GM19240 (cell line): Measurements from ENCODE around the gene ZBTB7C.

Experiments
- DNase-seq: peaks from one replicate; pipeline ENCODE4 v3.0.0; 2011; ENCODE audit warnings: low spot score; ENCODE audit not compliant: insufficient read length

Gene ZBTB7C

GRCh38 chr18:48195787-48196186 is 213.4 kb downstream of the ZBTB7C start:
- no peak for DNase-seq

GRCh38 chr18:48194591-48195181 is 214.5 kb downstream of the ZBTB7C start:
- no peak for DNase-seq

GRCh38 chr18:48193521-48194492 is 215.4 kb downstream of the ZBTB7C start:
- no peak for DNase-seq

- DNase-seq = no peak
These were observed 216.6 kb downstream of the ZBTB7C start for GRCh38 chr18:48192542-48192941.

- DNase-seq = no peak
These were observed 217.7 kb downstream of the ZBTB7C start for GRCh38 chr18:48191494-48191893.

GRCh38 chr18:48190994-48191393 is 218.2 kb downstream of the ZBTB7C start:
- DNase-seq = no peak

GRCh38 chr18:48188609-48189008 is 220.6 kb downstream of the ZBTB7C start:
- DNase-seq = no peak

- no peak for DNase-seq
These were observed 222.3 kb downstream of the ZBTB7C start for GRCh38 chr18:48186861-48187260.

GRCh38 chr18:48186131-48186766 is 222.9 kb downstream of the ZBTB7C start:
- DNase-seq = no peak

GRCh38 chr18:48184118-48184517 is 225.1 kb downstream of the ZBTB7C start:
- DNase-seq = no peak

GRCh38 chr18:48183613-48184012 is 225.6 kb downstream of the ZBTB7C start:
- DNase-seq = no peak

GRCh38 chr18:48182779-48183178 is 226.4 kb downstream of the ZBTB7C start:
- no peak for DNase-seq

GRCh38 chr18:48181857-48182256 is 227.3 kb downstream of the ZBTB7C start:
- no peak for DNase-seq

- no peak for DNase-seq
These were observed 227.9 kb downstream of the ZBTB7C start for GRCh38 chr18:48181087-48181823.

- DNase-seq = no peak
These were observed 229.5 kb downstream of the ZBTB7C start for GRCh38 chr18:48179666-48180065.

GRCh38 chr18:48179001-48179400 is 230.2 kb downstream of the ZBTB7C start:
- DNase-seq = no peak

GRCh38 chr18:48176909-48177308 is 232.3 kb downstream of the ZBTB7C start:
- DNase-seq = no peak

GRCh38 chr18:48173557-48173956 is 235.6 kb downstream of the ZBTB7C start:
- DNase-seq = no peak

GRCh38 chr18:48172226-48173006 is 236.8 kb downstream of the ZBTB7C start:
- DNase-seq = no peak

- DNase-seq = no peak
These were observed 237.5 kb downstream of the ZBTB7C start for GRCh38 chr18:48171490-48172188.
